RWPE1 (cell line): ENCODE data around the gene TCAP.

Source experiments
- CTCF ChIA-PET: fragments of 350-600 bp; sonication (Branson Sonifier 250); formaldehyde crosslinking; extraction: SDS; loops from one replicate; lab custom pipeline; 2021; lab: Yijun Ruan, JAX
- POLR2A ChIA-PET: fragments of 400-600 bp; formaldehyde crosslinking; extraction: SDS; loops from one replicate; lab custom pipeline; 2020; ENCODE audit warnings: antibody characterized with exemption; ENCODE audit not compliant: low non-redundant PET; lab: Yijun Ruan, JAX
- DNase-seq: peaks from one replicate; pipeline ENCODE4 v3.0.0; 2012; ENCODE audit warnings: low spot score
- H3K27ac ChIP-seq: fragments of 450-650 bp; 2 replicates; pipeline ENCODE4 v1.5.1; 2017
- TF ChIP-seq, protein P1 (sequence below): fragments of 450-650 bp; conservative IDR thresholded peaks from 2 replicates; pipeline ENCODE4 v1.5.1; 2017; ENCODE audit warnings: low read depth, mild to moderate bottlenecking

Gene TCAP, protein sequence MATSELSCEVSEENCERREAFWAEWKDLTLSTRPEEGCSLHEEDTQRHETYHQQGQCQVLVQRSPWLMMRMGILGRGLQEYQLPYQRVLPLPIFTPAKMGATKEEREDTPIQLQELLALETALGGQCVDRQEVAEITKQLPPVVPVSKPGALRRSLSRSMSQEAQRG

GRCh38 chr17:39664581-39665561 lies at the start of gene TCAP:
TSS of gene TCAP (plus strand) at chr17:39665349. CDS start at chr17:39665360, 11 bp downstream.
- ChIA-PET POLR2A (no interaction called here), CTCF (interaction anchor here (0.5 to 3.9 kb wide), 10 partner anchors 8 to 124 kb away, joined by 3 to 25 read pairs (median 3); no protein-coding TSS in a partner anchor)
- TF ChIP-seq, protein P1, sequence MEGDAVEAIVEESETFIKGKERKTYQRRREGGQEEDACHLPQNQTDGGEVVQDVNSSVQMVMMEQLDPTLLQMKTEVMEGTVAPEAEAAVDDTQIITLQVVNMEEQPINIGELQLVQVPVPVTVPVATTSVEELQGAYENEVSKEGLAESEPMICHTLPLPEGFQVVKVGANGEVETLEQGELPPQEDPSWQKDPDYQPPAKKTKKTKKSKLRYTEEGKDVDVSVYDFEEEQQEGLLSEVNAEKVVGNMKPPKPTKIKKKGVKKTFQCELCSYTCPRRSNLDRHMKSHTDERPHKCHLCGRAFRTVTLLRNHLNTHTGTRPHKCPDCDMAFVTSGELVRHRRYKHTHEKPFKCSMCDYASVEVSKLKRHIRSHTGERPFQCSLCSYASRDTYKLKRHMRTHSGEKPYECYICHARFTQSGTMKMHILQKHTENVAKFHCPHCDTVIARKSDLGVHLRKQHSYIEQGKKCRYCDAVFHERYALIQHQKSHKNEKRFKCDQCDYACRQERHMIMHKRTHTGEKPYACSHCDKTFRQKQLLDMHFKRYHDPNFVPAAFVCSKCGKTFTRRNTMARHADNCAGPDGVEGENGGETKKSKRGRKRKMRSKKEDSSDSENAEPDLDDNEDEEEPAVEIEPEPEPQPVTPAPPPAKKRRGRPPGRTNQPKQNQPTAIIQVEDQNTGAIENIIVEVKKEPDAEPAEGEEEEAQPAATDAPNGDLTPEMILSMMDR = no peak
- peak within 1 kb of the TSS; percentile 27; the same call in 1 of the 2 replicates for H3K27ac ChIP-seq
- DNase-seq = no peak

- CTCF ChIA-PET = interaction anchor here (0.7 kb wide), 1 partner anchor 144 kb away, joined by 7 read pairs; no protein-coding TSS in a partner anchor
- H3K27ac ChIP-seq = no peak overlapping the region
- TF ChIP-seq, protein P1 = no peak
- no peak for DNase-seq
- POLR2A ChIA-PET = no interaction called here
Measured at GRCh38 chr17:39615434-39615833, 49.7 kb upstream of the TCAP start.

DNA sequence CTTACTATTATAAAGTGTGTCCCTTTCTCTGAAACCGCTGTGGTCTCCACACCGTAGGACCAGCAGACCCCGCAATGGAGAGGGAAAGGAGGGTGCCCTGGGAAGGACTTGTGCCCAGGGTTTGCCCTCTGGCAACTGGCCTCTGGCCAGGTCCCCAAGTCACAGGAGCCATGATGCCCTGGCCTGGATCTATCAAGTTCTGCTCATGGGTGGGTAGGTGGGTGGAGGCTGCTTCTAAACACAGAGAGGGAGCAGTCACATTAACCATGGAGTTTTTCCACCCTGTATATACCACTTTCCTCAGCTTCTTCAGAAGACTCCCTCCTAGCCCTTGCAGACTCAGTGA lies 48.1 kb upstream of the TCAP start:
- TF ChIP-seq, protein P1 = no peak
- CTCF ChIA-PET = interaction anchor here (0.6 kb wide), 2 partner anchors 9 to 54 kb away, joined by 3 to 4 read pairs; no protein-coding TSS in a partner anchor
- no peak for DNase-seq
- peak overlapping the region; percentile 80 for H3K27ac ChIP-seq
- POLR2A ChIA-PET = no interaction called here

DNA sequence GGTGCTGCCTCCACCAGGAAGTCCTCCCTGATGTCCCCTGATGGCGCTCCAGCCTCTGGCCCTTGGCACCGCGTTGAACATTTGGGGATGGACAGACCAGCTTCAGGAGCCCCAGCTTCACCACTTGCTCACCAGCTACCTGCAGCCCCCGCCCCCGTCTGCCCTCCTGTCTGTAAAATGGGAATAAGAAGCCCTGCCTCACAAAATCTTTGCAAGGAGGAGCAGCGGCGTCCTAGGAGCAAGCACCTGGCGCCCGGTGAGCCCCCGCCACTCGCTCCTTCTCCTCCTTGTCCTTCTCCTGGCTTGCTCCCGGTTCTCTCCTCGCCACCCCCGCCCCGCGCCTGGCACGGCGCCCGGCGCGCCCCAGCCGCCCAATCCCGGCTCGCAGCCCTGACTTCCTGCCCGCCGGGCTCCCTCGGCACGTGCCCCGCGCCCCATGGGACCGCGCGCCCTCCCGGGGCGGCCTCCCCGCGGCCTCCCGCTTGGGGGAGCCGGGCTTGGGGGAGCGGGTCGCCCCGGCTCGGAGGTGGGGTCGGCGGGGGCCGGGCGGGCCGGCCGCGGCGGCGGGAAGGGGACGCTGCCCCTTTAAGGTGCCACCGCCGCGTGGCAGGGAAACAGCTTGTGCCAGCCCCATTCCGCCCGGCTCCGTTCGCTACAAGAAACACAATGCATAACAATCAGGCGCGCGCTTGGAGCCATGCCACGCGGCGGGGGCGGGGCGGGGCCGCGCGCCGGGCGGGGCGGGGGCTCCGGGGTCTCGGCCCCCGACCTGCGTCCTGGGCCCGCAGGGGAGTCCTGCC lies 47.5 kb upstream of the TCAP start:
- ChIA-PET POLR2A (interaction anchor here (0.5 kb wide), 1 partner anchor 101 kb away, joined by 4 read pairs; no protein-coding TSS in a partner anchor), CTCF (interaction anchor here (0.6 to 1.9 kb wide), 4 partner anchors 8 to 70 kb away, joined by 3 to 6 read pairs (median 4); no protein-coding TSS in a partner anchor)
- peak; percentile 82 for DNase-seq
- H3K27ac ChIP-seq = peak overlapping the region; percentile 80
- TF ChIP-seq, protein P1 = no peak

DNA sequence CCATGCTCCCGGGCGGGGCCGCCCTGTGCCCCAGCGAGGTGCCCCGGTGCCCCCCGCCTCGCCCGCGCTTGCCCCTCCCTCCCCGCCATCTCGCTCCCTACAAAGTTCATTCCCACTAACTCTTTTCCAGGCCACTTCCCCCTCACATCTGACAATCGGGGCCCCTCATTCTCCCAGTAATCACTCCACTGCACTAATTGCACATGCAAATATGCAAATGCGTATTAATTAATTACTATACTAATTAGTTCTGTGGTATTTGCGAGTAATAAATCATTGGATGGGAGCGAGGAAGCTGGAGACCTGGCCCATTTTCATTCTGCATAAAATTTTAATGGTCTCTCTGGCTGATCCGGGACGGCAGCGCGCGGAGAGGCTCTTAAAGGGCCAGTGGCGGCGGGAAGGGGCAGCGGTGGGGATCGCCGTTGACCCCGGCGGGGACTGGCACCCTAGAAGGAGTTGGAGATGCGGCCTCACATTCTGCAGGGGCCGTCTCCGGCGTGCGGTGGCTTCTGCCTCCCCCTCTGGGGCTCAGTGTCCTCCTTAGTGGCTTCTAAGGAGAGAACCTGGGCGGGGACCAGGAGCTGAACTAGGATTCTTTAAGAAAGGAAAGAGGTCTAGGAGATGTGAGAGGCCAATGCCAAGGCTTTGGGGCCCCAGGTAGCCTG lies 46.8 kb upstream of the TCAP start:
- DNase-seq = peak; percentile 59
- H3K27ac ChIP-seq = peak overlapping the region; percentile 80
- ChIA-PET CTCF (interaction anchor here (0.6 to 1.9 kb wide), 6 partner anchors 12 to 412 kb away, joined by 3 to 6 read pairs (median 4); partner anchors contain the start of genes PNMT and PSMD3), POLR2A (interaction anchor here (1.3 kb wide), 1 partner anchor 45 kb away, joined by 4 read pairs; no protein-coding TSS in a partner anchor)
- TF ChIP-seq, protein P1 = no peak
